Fibroblast of lung (primary cell): ENCODE data around the gene GMCL1.

ENCODE experiments used
- EZH2 ChIP-seq: IDR thresholded peaks from 2 replicates; pipeline ENCODE4 v1.5.1; 2012; ENCODE audit warnings: low read length, control low read depth, mild to moderate bottlenecking; ENCODE audit errors: missing control alignments
- TF ChIP-seq, protein P1 (sequence below), 2 donors: IDR thresholded peaks in 1 of 2; conservative IDR thresholded peaks in 1 of 2; 1 replicate in 1 of 2; 2 replicates in 1 of 2; pipeline ENCODE4 v1.5.1; 2011 to 2012; ENCODE audit warnings: low read length in 2 of 2, control low read depth in 1 of 2, inconsistent platforms in 1 of 2, low read depth in 1 of 2, mild to moderate bottlenecking in 1 of 2

DNA sequence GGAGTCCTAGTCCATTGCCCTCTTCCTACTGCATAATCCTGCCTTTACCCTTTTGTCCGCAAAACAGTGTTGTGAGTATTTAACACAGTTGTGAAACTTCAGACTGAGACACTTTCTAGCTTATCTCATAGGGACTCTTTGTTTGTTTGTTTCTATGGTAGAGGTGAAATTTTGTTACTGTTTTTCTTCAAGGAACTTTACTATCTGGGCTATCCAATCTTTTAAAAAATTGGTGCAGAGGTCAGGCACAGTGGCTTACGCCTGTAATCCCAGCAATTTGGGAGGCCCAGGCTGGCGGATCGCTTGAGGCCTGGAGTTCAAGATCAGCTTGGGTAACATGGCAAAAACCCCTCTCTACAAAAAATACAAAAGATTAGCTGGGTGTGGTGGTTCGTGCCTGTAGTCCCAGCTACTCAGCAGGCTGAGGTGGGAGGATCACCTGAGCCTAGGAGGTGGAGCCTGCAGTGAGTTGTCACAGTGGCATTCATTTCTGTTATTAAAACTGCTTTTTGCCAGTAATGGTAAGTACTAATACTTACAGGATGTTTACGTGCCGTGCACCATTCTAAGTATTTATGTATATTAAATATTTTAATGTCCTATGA is 18.8 kb downstream of the GMCL1 start:
- no peak for TF ChIP-seq EZH2
- TF ChIP-seq, protein P1, sequence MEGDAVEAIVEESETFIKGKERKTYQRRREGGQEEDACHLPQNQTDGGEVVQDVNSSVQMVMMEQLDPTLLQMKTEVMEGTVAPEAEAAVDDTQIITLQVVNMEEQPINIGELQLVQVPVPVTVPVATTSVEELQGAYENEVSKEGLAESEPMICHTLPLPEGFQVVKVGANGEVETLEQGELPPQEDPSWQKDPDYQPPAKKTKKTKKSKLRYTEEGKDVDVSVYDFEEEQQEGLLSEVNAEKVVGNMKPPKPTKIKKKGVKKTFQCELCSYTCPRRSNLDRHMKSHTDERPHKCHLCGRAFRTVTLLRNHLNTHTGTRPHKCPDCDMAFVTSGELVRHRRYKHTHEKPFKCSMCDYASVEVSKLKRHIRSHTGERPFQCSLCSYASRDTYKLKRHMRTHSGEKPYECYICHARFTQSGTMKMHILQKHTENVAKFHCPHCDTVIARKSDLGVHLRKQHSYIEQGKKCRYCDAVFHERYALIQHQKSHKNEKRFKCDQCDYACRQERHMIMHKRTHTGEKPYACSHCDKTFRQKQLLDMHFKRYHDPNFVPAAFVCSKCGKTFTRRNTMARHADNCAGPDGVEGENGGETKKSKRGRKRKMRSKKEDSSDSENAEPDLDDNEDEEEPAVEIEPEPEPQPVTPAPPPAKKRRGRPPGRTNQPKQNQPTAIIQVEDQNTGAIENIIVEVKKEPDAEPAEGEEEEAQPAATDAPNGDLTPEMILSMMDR (conservative IDR thresholded peaks at IDR 0.05 in 1 of 2, IDR thresholded peaks at IDR 0.05 in 1 of 2; ENCODE audit: low read depth in 1 of 2, low read length in 2 of 2): no peak
